IPS-18a (cell line): ENCODE results near the gene MKLN1.

Experiments used
- H3K27ac ChIP-seq: one replicate; pipeline ENCODE4 v1.5.1; 2013; ENCODE audit warnings: low read length
- H3K27me3 ChIP-seq: one replicate; pipeline ENCODE4 v1.6.1; 2013; ENCODE audit warnings: mild to moderate bottlenecking, low read length; ENCODE audit not compliant: control insufficient read depth, insufficient read depth
- H3K36me3 ChIP-seq: one replicate; pipeline ENCODE4 v1.6.1; 2013; ENCODE audit warnings: low read depth, low read length; ENCODE audit not compliant: control insufficient read depth
- H3K4me1 ChIP-seq: one replicate; pipeline ENCODE4 v1.6.1; 2013; ENCODE audit warnings: low read depth, low read length; ENCODE audit not compliant: control insufficient read depth
- H3K4me3 ChIP-seq: one replicate; pipeline ENCODE4 v1.5.1; 2013; ENCODE audit warnings: low read length
- H3K9ac ChIP-seq: one replicate; pipeline ENCODE4 v1.6.1; 2013; ENCODE audit warnings: mild to moderate bottlenecking, low read length, moderate library complexity
- H3K9me3 ChIP-seq: one replicate; pipeline ENCODE4 v1.6.1; 2013; ENCODE audit warnings: low read depth, low read length; ENCODE audit not compliant: control insufficient read depth

Gene MKLN1

GRCh38 chr7:131480384-131481315 lies 153.0 kb downstream of the MKLN1 start:
- Histone ChIP-seq H3K27ac (no peak overlapping the region), H3K27me3 (no peaks in the 10 kb centered on the region), H3K9ac (no peak overlapping the region), H3K4me1 (peaks cover 7% of the 10 kb centered on the region), H3K9me3 (no peaks in the 10 kb centered on the region), H3K4me3 (no peak overlapping the region), H3K36me3 (peaks cover 3% of the 10 kb centered on the region)

GRCh38 chr7:131482800-131483199 lies 155.1 kb downstream of the MKLN1 start:
- Histone ChIP-seq H3K4me3 (no peak overlapping the region), H3K4me1 (peaks cover 7% of the 10 kb centered on the region), H3K27ac (no peak overlapping the region), H3K27me3 (no peaks in the 10 kb centered on the region), H3K9me3 (no peaks in the 10 kb centered on the region), H3K9ac (no peak overlapping the region), H3K36me3 (peaks cover 3% of the 10 kb centered on the region)

GRCh38 chr7:131483586-131483985 lies 155.9 kb downstream of the MKLN1 start:
- H3K4me1 ChIP-seq, result peaks cover 7% of the 10 kb centered on the region
- peaks cover 3% of the 10 kb centered on the region for H3K36me3 ChIP-seq

GRCh38 chr7:131486346-131486745 lies 158.7 kb downstream of the MKLN1 start:
- H3K4me1 ChIP-seq, result peaks cover under 1% of the 10 kb centered on the region

More at GRCh38 chr7:131483586-131483985, 155.9 kb downstream of the MKLN1 start:
- Histone ChIP-seq H3K9ac (no peak overlapping the region), H3K9me3 (no peaks in the 10 kb centered on the region), H3K27me3 (no peaks in the 10 kb centered on the region), H3K27ac (no peak overlapping the region), H3K4me3 (no peak overlapping the region)

GRCh38 chr7:131487217-131487616 lies 159.5 kb downstream of the MKLN1 start:
- H3K9ac ChIP-seq, result no peak overlapping the region

More at GRCh38 chr7:131486346-131486745, 158.7 kb downstream of the MKLN1 start:
- no peaks in the 10 kb centered on the region for H3K9me3 ChIP-seq
- H3K9ac ChIP-seq, result no peak overlapping the region
- no peak overlapping the region for H3K4me3 ChIP-seq
- H3K36me3 ChIP-seq, result no peaks in the 10 kb centered on the region
- H3K27me3 ChIP-seq, result no peaks in the 10 kb centered on the region
- no peak overlapping the region for H3K27ac ChIP-seq

GRCh38 chr7:131488361-131488760 lies 160.7 kb downstream of the MKLN1 start:
- no peaks in the 10 kb centered on the region for H3K4me1 ChIP-seq

More at GRCh38 chr7:131487217-131487616, 159.5 kb downstream of the MKLN1 start:
- no peak overlapping the region for H3K4me3 ChIP-seq
- no peak overlapping the region for H3K27ac ChIP-seq
- no peaks in the 10 kb centered on the region for H3K27me3 ChIP-seq
- H3K36me3 ChIP-seq, result no peaks in the 10 kb centered on the region
- no peaks in the 10 kb centered on the region for H3K9me3 ChIP-seq
- H3K4me1 ChIP-seq, result no peaks in the 10 kb centered on the region

GRCh38 chr7:131489196-131489595 lies 161.5 kb downstream of the MKLN1 start:
- H3K9me3 ChIP-seq, result no peaks in the 10 kb centered on the region
- no peak overlapping the region for H3K27ac ChIP-seq
- H3K27me3 ChIP-seq, result no peaks in the 10 kb centered on the region
- no peaks in the 10 kb centered on the region for H3K36me3 ChIP-seq
- no peak overlapping the region for H3K4me3 ChIP-seq
- H3K4me1 ChIP-seq, result no peaks in the 10 kb centered on the region
- no peak overlapping the region for H3K9ac ChIP-seq

More at GRCh38 chr7:131488361-131488760, 160.7 kb downstream of the MKLN1 start:
- no peak overlapping the region for H3K9ac ChIP-seq
- H3K27ac ChIP-seq, result no peak overlapping the region
- no peaks in the 10 kb centered on the region for H3K36me3 ChIP-seq
- H3K9me3 ChIP-seq, result no peaks in the 10 kb centered on the region
- no peaks in the 10 kb centered on the region for H3K27me3 ChIP-seq
- H3K4me3 ChIP-seq, result no peak overlapping the region

- H3K4me3 ChIP-seq, result no peak overlapping the region
- no peaks in the 10 kb centered on the region for H3K9me3 ChIP-seq
- H3K27me3 ChIP-seq, result no peaks in the 10 kb centered on the region
- H3K36me3 ChIP-seq, result no peaks in the 10 kb centered on the region
- H3K9ac ChIP-seq, result no peak overlapping the region
- no peaks in the 10 kb centered on the region for H3K4me1 ChIP-seq
- H3K27ac ChIP-seq, result no peak overlapping the region
These were observed 162.2 kb downstream of the MKLN1 start for GRCh38 chr7:131489881-131490280.

GRCh38 chr7:131493081-131493480 lies 165.4 kb downstream of the MKLN1 start:
- no peaks in the 10 kb centered on the region for H3K4me1 ChIP-seq
- peaks cover 10% of the 10 kb centered on the region for H3K36me3 ChIP-seq
- no peak overlapping the region for H3K4me3 ChIP-seq
- H3K27ac ChIP-seq, result no peak overlapping the region
- no peak overlapping the region for H3K9ac ChIP-seq
- no peaks in the 10 kb centered on the region for H3K27me3 ChIP-seq
- H3K9me3 ChIP-seq, result no peaks in the 10 kb centered on the region

GRCh38 chr7:131493581-131493980 lies 165.9 kb downstream of the MKLN1 start:
- no peaks in the 10 kb centered on the region for H3K9me3 ChIP-seq
- H3K36me3 ChIP-seq, result peaks cover 15% of the 10 kb centered on the region
- H3K4me3 ChIP-seq, result no peak overlapping the region
- H3K27ac ChIP-seq, result no peak overlapping the region
- no peak overlapping the region for H3K9ac ChIP-seq
- H3K4me1 ChIP-seq, result no peaks in the 10 kb centered on the region
- H3K27me3 ChIP-seq, result no peaks in the 10 kb centered on the region

GRCh38 chr7:131494182-131494581 lies 166.5 kb downstream of the MKLN1 start:
- Histone ChIP-seq H3K36me3 (peaks cover 21% of the 10 kb centered on the region), H3K27ac (no peak overlapping the region), H3K4me3 (no peak overlapping the region), H3K9me3 (no peaks in the 10 kb centered on the region), H3K27me3 (no peaks in the 10 kb centered on the region), H3K9ac (no peak overlapping the region), H3K4me1 (no peaks in the 10 kb centered on the region)
